Trophoblast cell (in vitro differentiated cells and primary cell): ENCODE results near the gene PTDSS2.

Experiments used
- DNase-seq, 2 donors: peaks; one replicate each; pipeline ENCODE4 v3.0.0-alpha.2; 2016
- H2AFZ ChIP-seq: 2 replicates; pipeline ENCODE4 v1.6.1; 2013; ENCODE audit warnings: low read length, moderate library complexity, mild to moderate bottlenecking; ENCODE audit not compliant: insufficient read depth, poor library complexity
- H2AK5ac ChIP-seq: 2 replicates; pipeline ENCODE4 v1.6.1; 2013; ENCODE audit warnings: mild to moderate bottlenecking, low read length
- H2BK120ac ChIP-seq: 2 replicates; pipeline ENCODE4 v1.6.1; 2013; ENCODE audit warnings: low read length, mild to moderate bottlenecking, moderate library complexity; ENCODE audit not compliant: insufficient read depth, poor library complexity
- H2BK12ac ChIP-seq: 2 replicates; pipeline ENCODE4 v1.6.1; 2013; ENCODE audit warnings: mild to moderate bottlenecking, low read length, moderate library complexity
- H2BK5ac ChIP-seq: 2 replicates; pipeline ENCODE4 v1.6.1; 2013; ENCODE audit warnings: low read length, low read depth, moderate library complexity, mild to moderate bottlenecking; ENCODE audit not compliant: poor library complexity
- H3K14ac ChIP-seq: 2 replicates; pipeline ENCODE4 v1.6.1; 2013; ENCODE audit warnings: mild to moderate bottlenecking, low read length
- H3K18ac ChIP-seq: 2 replicates; pipeline ENCODE4 v1.6.1; 2013; ENCODE audit warnings: mild to moderate bottlenecking, low read length
- H3K23ac ChIP-seq: 2 replicates; pipeline ENCODE4 v1.6.1; 2013; ENCODE audit warnings: low read length
- H3K27ac ChIP-seq: 2 replicates; pipeline ENCODE4 v1.5.1; 2013; ENCODE audit warnings: low read depth, mild to moderate bottlenecking, inconsistent platforms, low read length, moderate library complexity
- H3K27me3 ChIP-seq: 2 replicates; pipeline ENCODE4 v1.6.1; 2013; ENCODE audit warnings: inconsistent platforms, mild to moderate bottlenecking, low read length, moderate library complexity; ENCODE audit not compliant: insufficient read depth
- H3K36me3 ChIP-seq, 2 experiments: 1 replicate in 1 of 2; 2 replicates in 1 of 2; pipeline ENCODE4 v1.6.1; 2013; ENCODE audit warnings: low read length in 2 of 2, mild to moderate bottlenecking in 2 of 2, moderate library complexity in 1 of 2; ENCODE audit not compliant: insufficient read depth in 2 of 2, control insufficient read depth in 1 of 2
- H3K4ac ChIP-seq: 2 replicates; pipeline ENCODE4 v1.6.1; 2013; ENCODE audit warnings: low read depth, mild to moderate bottlenecking, low read length, moderate library complexity
- H3K4me1 ChIP-seq, 2 experiments: 1 replicate in 1 of 2; 2 replicates in 1 of 2; pipeline ENCODE4 v1.6.1; 2013; ENCODE audit warnings: low read length in 2 of 2, mild to moderate bottlenecking in 2 of 2, moderate library complexity in 1 of 2; ENCODE audit not compliant: insufficient read depth in 2 of 2, control insufficient read depth in 1 of 2
- H3K4me2 ChIP-seq: 2 replicates; pipeline ENCODE4 v1.6.1; 2013; ENCODE audit warnings: inconsistent platforms, mild to moderate bottlenecking, low read length, moderate library complexity
- H3K4me3 ChIP-seq: 2 replicates; pipeline ENCODE4 v1.5.1; 2013; ENCODE audit warnings: mild to moderate bottlenecking, low read depth, low read length, inconsistent platforms
- H3K79me1 ChIP-seq: one replicate; pipeline ENCODE4 v1.6.1; 2013; ENCODE audit warnings: low read length
- H3K79me2 ChIP-seq: 2 replicates; pipeline ENCODE4 v1.6.1; 2013; ENCODE audit warnings: low read length, mild to moderate bottlenecking; ENCODE audit not compliant: control insufficient read depth, insufficient read depth, poor library complexity
- H3K9ac ChIP-seq: 2 replicates; pipeline ENCODE4 v1.6.1; 2013; ENCODE audit warnings: mild to moderate bottlenecking, low read length
- H3K9me3 ChIP-seq: 2 replicates; pipeline ENCODE4 v1.6.1; 2013; ENCODE audit warnings: low read depth, mild to moderate bottlenecking, control low read depth, inconsistent platforms, low read length; ENCODE audit not compliant: insufficient read depth
- H4K12ac ChIP-seq: 2 replicates; pipeline ENCODE4 v1.6.1; 2013; ENCODE audit warnings: low read depth, mild to moderate bottlenecking, low read length, moderate library complexity
- H4K8ac ChIP-seq: 2 replicates; pipeline ENCODE4 v1.6.1; 2013; ENCODE audit warnings: low read depth, mild to moderate bottlenecking, low read length, moderate library complexity
- H4K91ac ChIP-seq: one replicate; pipeline ENCODE4 v1.6.1; 2013; ENCODE audit warnings: low read depth, mild to moderate bottlenecking, low read length, moderate library complexity
- WGBS: extraction: QIAGEN DNeasy Blood & Tissue Kit; methylation state at CpG from one replicate; pipeline ENCODE4 v1.1.7; 2013; ENCODE audit warnings: missing lambda C conversion rate; ENCODE audit not compliant: insufficient read length, insufficient coverage; ENCODE audit errors: extremely low coverage; 5-methylcytosine and 5-hydroxymethylcytosine counted together

Gene PTDSS2

GRCh38 chr11:489610-490185, 39.6 kb downstream of the PTDSS2 start:
- Histone ChIP-seq H3K79me2 (no peaks in the 10 kb centered on the region), H4K8ac (no peak overlapping the region), H3K23ac (no peak overlapping the region), H3K4me3 (no peak overlapping the region), H3K36me3 (peaks cover 45 to 51% of the 10 kb centered on the region in 2 experiments), H2AFZ (no peak overlapping the region), H3K79me1 (no peaks in the 10 kb centered on the region), H3K9me3 (peaks cover 11% of the 10 kb centered on the region), H4K91ac (no peak overlapping the region), H2AK5ac (no peak overlapping the region), H4K12ac (no peak overlapping the region), H3K9ac (no peak overlapping the region), H2BK12ac (no peak overlapping the region), H3K27ac (no peak overlapping the region), H3K4me2 (no peak overlapping the region), H2BK120ac (no peak overlapping the region), H3K27me3 (no peaks in the 10 kb centered on the region), H2BK5ac (no peak overlapping the region), H3K4ac (no peak overlapping the region), H3K4me1 (no peaks in the 10 kb centered on the region), H3K18ac (no peak overlapping the region), H3K14ac (no peak overlapping the region)
- DNase-seq: no peak
- WGBS: no CpG with 5 or more reads among the region's 37 CpGs

DNA sequence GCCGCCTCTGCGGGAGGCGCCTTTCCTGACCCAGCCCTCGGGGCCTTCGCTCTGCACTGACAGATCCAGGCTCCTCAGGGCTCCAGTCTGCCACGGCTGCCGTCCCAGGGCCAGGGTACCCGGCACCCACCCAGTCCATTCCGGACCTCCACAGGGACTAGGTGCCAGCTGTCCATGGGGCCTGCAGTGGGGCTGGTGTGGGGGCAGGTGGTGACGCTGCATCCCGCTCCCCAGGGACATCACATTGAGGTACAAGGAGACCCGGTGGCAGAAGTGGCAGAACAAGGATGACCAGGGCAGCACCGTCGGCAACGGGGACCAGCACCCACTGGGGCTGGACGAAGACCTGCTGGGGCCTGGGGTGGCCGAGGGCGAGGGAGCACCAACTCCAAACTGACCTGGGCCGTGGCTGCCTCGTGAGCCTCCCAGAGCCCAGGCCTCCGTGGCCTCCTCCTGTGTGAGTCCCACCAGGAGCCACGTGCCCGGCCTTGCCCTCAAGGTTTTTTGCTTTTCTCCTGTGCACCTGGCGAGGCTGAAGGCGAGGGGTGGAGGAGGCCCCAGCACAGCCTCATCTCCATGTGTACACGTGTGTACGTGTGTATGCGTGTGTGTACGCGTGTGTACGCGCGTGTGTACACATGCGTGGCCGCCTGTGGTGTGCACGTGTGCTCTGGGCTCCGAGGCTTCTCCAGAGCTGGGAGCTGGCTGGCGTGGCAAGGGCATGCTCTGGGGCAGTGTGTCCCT, 40.3 kb downstream of the PTDSS2 start:
- no peak overlapping the region for H3K9ac ChIP-seq
- H3K79me1 ChIP-seq: no peaks in the 10 kb centered on the region
- no peak overlapping the region for H3K27ac ChIP-seq
- H4K8ac ChIP-seq: no peak overlapping the region
- no peak overlapping the region for H2BK12ac ChIP-seq
- H2BK120ac ChIP-seq: no peak overlapping the region
- H3K9me3 ChIP-seq: peaks cover 5% of the 10 kb centered on the region
- no peak overlapping the region for H4K12ac ChIP-seq
- no peak overlapping the region for H3K18ac ChIP-seq
- H2AK5ac ChIP-seq: no peak overlapping the region
- no peak overlapping the region for H2AFZ ChIP-seq
- H3K14ac ChIP-seq: no peak overlapping the region
- peaks cover 51 to 56% of the 10 kb centered on the region in 2 experiments for H3K36me3 ChIP-seq
- H2BK5ac ChIP-seq: no peak overlapping the region
- H3K4me2 ChIP-seq: no peak overlapping the region
- no peak for DNase-seq
- no peak overlapping the region for H3K4me3 ChIP-seq
- no CpG with 5 or more reads among the region's 38 CpGs for WGBS
- no peaks in the 10 kb centered on the region for H3K27me3 ChIP-seq
- H3K4ac ChIP-seq: no peak overlapping the region
- no peaks in the 10 kb centered on the region for H3K4me1 ChIP-seq
- no peak overlapping the region for H4K91ac ChIP-seq
- H3K23ac ChIP-seq: no peak overlapping the region
- H3K79me2 ChIP-seq: no peaks in the 10 kb centered on the region

DNA sequence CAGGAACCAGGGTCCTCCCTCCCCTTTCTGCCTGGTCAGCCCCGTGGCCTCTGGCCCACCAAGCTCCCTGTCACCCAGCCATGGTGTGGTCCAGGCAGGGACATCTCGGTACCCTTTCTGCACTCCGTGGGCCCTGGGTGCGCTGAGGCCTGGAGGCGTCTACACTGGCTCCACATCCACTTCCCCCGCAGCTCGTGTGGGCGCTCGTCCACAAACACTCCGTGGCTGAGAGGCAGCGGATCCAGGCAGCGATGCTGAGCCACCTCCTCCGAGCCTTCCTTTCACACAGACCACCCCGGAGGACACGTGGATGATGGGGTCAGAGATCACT, 40.8 kb downstream of the PTDSS2 start:
- H3K4ac ChIP-seq: no peak overlapping the region
- H3K4me3 ChIP-seq: no peak overlapping the region
- peaks cover 55 to 60% of the 10 kb centered on the region in 2 experiments for H3K36me3 ChIP-seq
- no peak overlapping the region for H3K9ac ChIP-seq
- H3K23ac ChIP-seq: no peak overlapping the region
- no peak for DNase-seq
- no peak overlapping the region for H2AFZ ChIP-seq
- no peak overlapping the region for H4K8ac ChIP-seq
- WGBS: no CpG with 5 or more reads among the region's 15 CpGs
- no peak overlapping the region for H2BK120ac ChIP-seq
- H3K4me1 ChIP-seq: no peaks in the 10 kb centered on the region
- H3K27me3 ChIP-seq: no peaks in the 10 kb centered on the region
- H2BK12ac ChIP-seq: no peak overlapping the region
- H2AK5ac ChIP-seq: no peak overlapping the region
- H3K14ac ChIP-seq: no peak overlapping the region
- no peak overlapping the region for H2BK5ac ChIP-seq
- no peak overlapping the region for H3K27ac ChIP-seq
- no peak overlapping the region for H3K18ac ChIP-seq
- no peak overlapping the region for H4K91ac ChIP-seq
- no peak overlapping the region for H4K12ac ChIP-seq
- no peaks in the 10 kb centered on the region for H3K79me2 ChIP-seq
- H3K79me1 ChIP-seq: no peaks in the 10 kb centered on the region
- no peak overlapping the region for H3K4me2 ChIP-seq
- peaks cover 3% of the 10 kb centered on the region for H3K9me3 ChIP-seq

DNA sequence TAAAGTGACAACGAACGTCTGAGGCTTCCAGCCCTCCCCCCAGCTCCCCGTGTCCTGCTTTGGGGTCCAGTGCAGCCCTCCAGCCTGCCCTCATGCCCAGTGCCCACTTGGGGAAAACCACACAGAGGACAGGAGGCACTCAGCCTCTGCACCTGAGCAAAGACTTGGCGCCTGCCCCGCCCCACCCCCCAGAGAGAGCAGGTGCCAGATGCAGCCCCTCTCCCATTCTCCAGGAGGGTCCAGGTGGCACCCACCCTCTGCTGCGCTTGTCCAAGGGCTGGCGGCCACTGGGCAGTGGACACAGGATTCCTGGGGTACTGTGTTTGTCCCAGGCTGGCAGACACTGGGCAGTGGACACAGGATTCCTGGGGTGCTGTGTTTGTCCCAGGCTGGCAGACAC, 41.3 kb downstream of the PTDSS2 start:
- no CpG with 5 or more reads among the region's 7 CpGs for WGBS
- H4K91ac ChIP-seq: no peak overlapping the region

More for the DNA sequence above, 41.3 kb downstream of the PTDSS2 start:
- Histone ChIP-seq H3K4ac (no peak overlapping the region), H3K79me1 (no peaks in the 10 kb centered on the region), H3K18ac (no peak overlapping the region), H4K8ac (no peak overlapping the region), H3K4me3 (no peak overlapping the region), H3K9me3 (peaks cover 1% of the 10 kb centered on the region), H2BK5ac (no peak overlapping the region), H3K9ac (no peak overlapping the region), H3K4me1 (no peaks in the 10 kb centered on the region), H2AFZ (no peak overlapping the region), H3K79me2 (no peaks in the 10 kb centered on the region), H3K36me3 (peaks cover 55 to 60% of the 10 kb centered on the region in 2 experiments), H2BK12ac (no peak overlapping the region), H2AK5ac (no peak overlapping the region), H4K12ac (no peak overlapping the region), H3K4me2 (no peak overlapping the region), H2BK120ac (no peak overlapping the region), H3K14ac (no peak overlapping the region), H3K27me3 (no peaks in the 10 kb centered on the region), H3K27ac (no peak overlapping the region), H3K23ac (no peak overlapping the region)
- no peak for DNase-seq
